Right renal cortex interstitium (tissue), 3 donors: ENCODE results near the gene ARHGEF16. TPM values are rescaled to one million over a fixed set of nuclear protein-coding genes. Genes with fewer than 3 reads are reported as not detected.

Source experiments
- DNase-seq, 3 donors: peaks; one replicate each; pipeline ENCODE4 v3.0.0-alpha.2; 2013; ENCODE audit warnings: low read depth in 3 of 3, low spot score in 2 of 3
- polyA plus RNA-seq, 3 donors: library from polyadenylated mRNA; unstranded; fragments of 120-200 nt; gene quantifications; one replicate each; pipeline ENCODE4 v1.2.1, GENCODE V29; 2013; ENCODE audit not compliant: insufficient read length in 3 of 3

ARHGEF16 gene
- polyA plus RNA-seq, 3 donors = 15.0 to 17.0 (median 15.3) TPM

- no peak for DNase-seq
These were observed 12.1 kb downstream of the ARHGEF16 start for GRCh38 chr1:3466366-3467075.

- DNase-seq = no peak
These were observed 12.9 kb downstream of the ARHGEF16 start for GRCh38 chr1:3467096-3468036.

- DNase-seq = no peak
These were observed 14.0 kb downstream of the ARHGEF16 start for GRCh38 chr1:3468236-3469103.

GRCh38 chr1:3469104-3469848 is 14.8 kb downstream of the ARHGEF16 start:
- DNase-seq = no peak

- no peak for DNase-seq
These were observed 15.6 kb downstream of the ARHGEF16 start for GRCh38 chr1:3469849-3470649.

GRCh38 chr1:3470650-3471355 is 16.3 kb downstream of the ARHGEF16 start:
- no peak for DNase-seq

GRCh38 chr1:3471356-3472087 is 17.1 kb downstream of the ARHGEF16 start:
- DNase-seq = no peak

- no peak for DNase-seq
These were observed 17.8 kb downstream of the ARHGEF16 start for GRCh38 chr1:3472088-3472850.

GRCh38 chr1:3472906-3473305 is 18.4 kb downstream of the ARHGEF16 start:
- no peak for DNase-seq

- DNase-seq = no peak
These were observed 18.9 kb downstream of the ARHGEF16 start for GRCh38 chr1:3473381-3473844.

GRCh38 chr1:3474016-3474415 is 19.6 kb downstream of the ARHGEF16 start:
- no peak for DNase-seq

GRCh38 chr1:3474421-3474820 is 20.0 kb downstream of the ARHGEF16 start:
- no peak for DNase-seq

GRCh38 chr1:3475839-3476573 is 21.5 kb downstream of the ARHGEF16 start:
- DNase-seq = no peak

GRCh38 chr1:3476666-3477065 is 22.2 kb downstream of the ARHGEF16 start:
- DNase-seq = no peak

- DNase-seq = no peak
These were observed 23.0 kb downstream of the ARHGEF16 start for GRCh38 chr1:3477241-3477995.

GRCh38 chr1:3478187-3478586 is 23.7 kb downstream of the ARHGEF16 start:
- DNase-seq = no peak
